GM19328 (cell line): ENCODE results near the gene ANKRD55.

Experiments
- ATAC-seq: cut with Tn5 transposase; IDR thresholded peaks from one replicate; pipeline ENCODE4 v1.9.1; 2021; ENCODE audit warnings: mild to moderate bottlenecking, moderate library complexity; ENCODE audit not compliant: unreplicated experiment

The ANKRD55 gene

GRCh38 chr5:56054666-56055065 lies 178.5 kb downstream of the ANKRD55 start:
- ATAC-seq, result no peak

GRCh38 chr5:56053363-56053762 lies 179.8 kb downstream of the ANKRD55 start:
- ATAC-seq, result no peak

GRCh38 chr5:56052735-56053134 lies 180.4 kb downstream of the ANKRD55 start:
- no peak for ATAC-seq

- no peak for ATAC-seq
These were observed 182.4 kb downstream of the ANKRD55 start for GRCh38 chr5:56050551-56051255.
